Measurements from ENCODE around the gene KLHL17. TPM values are rescaled to one million over a fixed set of nuclear protein-coding genes. Genes with fewer than 3 reads are reported as not detected.
A peak's percentile ranks its signal among the peaks of the same experiment; 100 is the strongest.

The KLHL17 gene
- total RNA-seq, 1 experiment from 2014 or later: 33.4 TPM

- DNase-seq (ENCODE audit: low spot score): peak; percentile 66
Observed at GRCh38 chr1:921011-921837, 39.2 kb upstream of the KLHL17 start.

- peak; percentile 75 for DNase-seq (ENCODE audit: low spot score)
Observed at GRCh38 chr1:923131-923990, 37.0 kb upstream of the KLHL17 start, which contains the start of gene SAMD11. TSS of gene SAMD11 (plus strand) at chr1:923923. CDS start at chr1:924432, 509 bp downstream.

GRCh38 chr1:923991-924655 lies 36.3 kb upstream of the KLHL17 start:
- DNase-seq (ENCODE audit: low spot score): no peak

- no peak for DNase-seq (ENCODE audit: low spot score)
Observed at GRCh38 chr1:924656-925560, 35.5 kb upstream of the KLHL17 start.

- no peak for DNase-seq (ENCODE audit: low spot score)
Observed at GRCh38 chr1:925561-926421, 34.6 kb upstream of the KLHL17 start.

- DNase-seq (ENCODE audit: low spot score): no peak
Observed at GRCh38 chr1:927234-927633, 33.1 kb upstream of the KLHL17 start.

- DNase-seq (ENCODE audit: low spot score): no peak
Observed at GRCh38 chr1:927748-928147, 32.6 kb upstream of the KLHL17 start.

- DNase-seq (ENCODE audit: low spot score): no peak
Observed at GRCh38 chr1:928825-929661, 31.3 kb upstream of the KLHL17 start.

GRCh38 chr1:929712-930632 lies 30.4 kb upstream of the KLHL17 start:
- no peak for DNase-seq (ENCODE audit: low spot score)

- DNase-seq (ENCODE audit: low spot score): no peak
Observed at GRCh38 chr1:930633-931138, 29.7 kb upstream of the KLHL17 start.

- no peak for DNase-seq (ENCODE audit: low spot score)
Observed at GRCh38 chr1:931380-932172, 28.8 kb upstream of the KLHL17 start.

- no peak for DNase-seq (ENCODE audit: low spot score)
Observed at GRCh38 chr1:932173-932510, 28.2 kb upstream of the KLHL17 start.

- peak; percentile 83 for DNase-seq (ENCODE audit: low spot score)
Observed at GRCh38 chr1:932776-933602, 27.4 kb upstream of the KLHL17 start.

- no peak for DNase-seq (ENCODE audit: low spot score)
Observed at GRCh38 chr1:933603-933940, 26.8 kb upstream of the KLHL17 start.

GRCh38 chr1:934991-935750 lies 25.2 kb upstream of the KLHL17 start:
- no peak for DNase-seq (ENCODE audit: low spot score)
